Activated naive CD4-positive, alpha-beta T cell treated with anti-CD3 and anti-CD28 coated beads, Interleukin-2, amount 50 U/mL, for 72 hours (primary cell): Measurements from ENCODE around the gene ERBB2. TPM values are rescaled to one million over a fixed set of nuclear protein-coding genes. Genes with fewer than 3 reads are reported as not detected.
A peak's percentile ranks its signal among the peaks of the same experiment; 100 is the strongest.
"Not testable (repeated sequence)": the region's sequence is repeated elsewhere in the genome, so short reads cannot be mapped to it uniquely, and the experiment has no call there.

Source experiments
- ATAC-seq, 2 donors: fragments of 150-1000 bp; cut with Tn5 transposase; 2 replicates each; pipeline ENCODE4 v1.10.0; 2021; ENCODE audit warnings: mild to moderate bottlenecking in 2 of 2, moderate library complexity in 2 of 2
- DNase-seq, 2 donors: peaks; one replicate each; pipeline ENCODE4 v3.0.0; 2021 to 2022; ENCODE audit warnings: low spot score in 2 of 2
- H3K27ac Mint-ChIP-seq, 2 donors: one replicate each; pipeline ENCODE4 v1.8.0; 2022; ENCODE audit warnings: mild to moderate bottlenecking in 2 of 2, mixed read lengths in 2 of 2
- H3K36me3 Mint-ChIP-seq, 2 donors: one replicate each; pipeline ENCODE4 v1.8.0; 2022; ENCODE audit warnings: mixed read lengths in 2 of 2
- H3K9me3 Mint-ChIP-seq, 2 donors: one replicate each; pipeline ENCODE4 v1.8.0; 2022; ENCODE audit warnings: mixed read lengths in 2 of 2
- total RNA-seq, 2 donors: library from RNA; stranded (reverse); gene quantifications; one replicate each; pipeline ENCODE4 v1.2.3, GENCODE V29; 2022

Gene ERBB2
- total RNA-seq, 2 donors from 2014 or later: 3.2 to 7.8 TPM

GRCh38 chr17:39725923-39726322, 26.1 kb downstream of the ERBB2 start:
- not testable (repeated sequence) for DNase-seq, H3K9me3 Mint-ChIP-seq, ATAC-seq
- peak overlapping the region in 1 of 2 donors; percentile 76 for H3K27ac Mint-ChIP-seq
- peaks cover 5 to 17% of the 10 kb centered on the region in 2 donors for H3K36me3 Mint-ChIP-seq

GRCh38 chr17:39726617-39727016, 26.8 kb downstream of the ERBB2 start:
- H3K27ac Mint-ChIP-seq: peak overlapping the region in 1 of 2 donors; percentile 76
- DNase-seq (no peak), ATAC-seq (no peak)
- H3K36me3 Mint-ChIP-seq: peaks cover 5 to 17% of the 10 kb centered on the region in 2 donors
- H3K9me3 Mint-ChIP-seq: no peaks in the 10 kb centered on the region

GRCh38 chr17:39727556-39727955, 27.7 kb downstream of the ERBB2 start:
- no peaks in the 10 kb centered on the region for H3K9me3 Mint-ChIP-seq
- H3K27ac Mint-ChIP-seq: no peak overlapping the region
- DNase-seq (no peak), ATAC-seq (no peak)
- H3K36me3 Mint-ChIP-seq: peaks cover 5 to 17% of the 10 kb centered on the region in 2 donors

- H3K27ac Mint-ChIP-seq: peak overlapping the region; percentile 92 to 96
- H3K9me3 Mint-ChIP-seq: no peaks in the 10 kb centered on the region
- H3K36me3 Mint-ChIP-seq: peaks cover 5 to 17% of the 10 kb centered on the region in 2 donors
- DNase-seq: no peak
- no peak for ATAC-seq
These were observed 29.5 kb downstream of the ERBB2 start for GRCh38 chr17:39729280-39729851.

- ATAC-seq (peak; percentile 96), DNase-seq (peak; percentile 96 to 98)
- H3K9me3 Mint-ChIP-seq: no peaks in the 10 kb centered on the region
- peaks cover 5 to 17% of the 10 kb centered on the region in 2 donors for H3K36me3 Mint-ChIP-seq
- H3K27ac Mint-ChIP-seq: peak within 1 kb of the TSS; percentile 92 to 96
These were observed 30.4 kb downstream of the ERBB2 start, which contains the start of gene MIEN1 for GRCh38 chr17:39730095-39730921. Gene MIEN1, minus strand, starts transcription at chr17:39730532. Its CDS starts 37 bp downstream, at chr17:39730495.

GRCh38 chr17:39732586-39732985, 32.7 kb downstream of the ERBB2 start:
- Mint-ChIP-seq H3K36me3 (peaks cover 5 to 17% of the 10 kb centered on the region in 2 donors), H3K27ac (no peak overlapping the region), H3K9me3 (no peaks in the 10 kb centered on the region)
- DNase-seq (no peak), ATAC-seq (no peak)

GRCh38 chr17:39735882-39736281, 36.0 kb downstream of the ERBB2 start:
- no peak for DNase-seq
- Mint-ChIP-seq H3K27ac (no peak overlapping the region), H3K9me3 (no peaks in the 10 kb centered on the region), H3K36me3 (no peaks in the 10 kb centered on the region)
- no peak for ATAC-seq

GRCh38 chr17:39736319-39737165, 36.7 kb downstream of the ERBB2 start:
- no peak overlapping the region for H3K27ac Mint-ChIP-seq
- H3K36me3 Mint-ChIP-seq: no peaks in the 10 kb centered on the region
- DNase-seq (no peak), ATAC-seq (no peak)
- H3K9me3 Mint-ChIP-seq: no peaks in the 10 kb centered on the region

GRCh38 chr17:39737206-39737759, 37.4 kb downstream of the ERBB2 start:
- no peak for ATAC-seq
- Mint-ChIP-seq H3K36me3 (no peaks in the 10 kb centered on the region), H3K27ac (no peak overlapping the region), H3K9me3 (no peaks in the 10 kb centered on the region)
- no peak for DNase-seq

GRCh38 chr17:39737760-39738567, 38.1 kb downstream of the ERBB2 start, which contains the start of gene GRB7:
Gene GRB7, plus strand, starts transcription at chr17:39737938. Its CDS starts 4,364 bp downstream, at chr17:39742302.
- DNase-seq: no peak
- Mint-ChIP-seq H3K9me3 (no peaks in the 10 kb centered on the region), H3K27ac (peak within 1 kb of the TSS in 1 of 2 donors; percentile 37), H3K36me3 (no peaks in the 10 kb centered on the region)
- ATAC-seq: peak; percentile 17 to 23

- peak; percentile 71 to 99 for ATAC-seq
- H3K9me3 Mint-ChIP-seq: no peaks in the 10 kb centered on the region
- H3K36me3 Mint-ChIP-seq: no peaks in the 10 kb centered on the region
- peak overlapping the region in 1 of 2 donors; percentile 37 for H3K27ac Mint-ChIP-seq
- peak; percentile 39 to 76 for DNase-seq
These were observed 38.7 kb downstream of the ERBB2 start for GRCh38 chr17:39738568-39738901.

- Mint-ChIP-seq H3K36me3 (no peaks in the 10 kb centered on the region), H3K27ac (peak overlapping the region in 1 of 2 donors; percentile 37), H3K9me3 (no peaks in the 10 kb centered on the region)
- ATAC-seq (peak in 1 of 2 donors; percentile 30), DNase-seq (no peak)
These were observed 39.4 kb downstream of the ERBB2 start for GRCh38 chr17:39738983-39739884.

- Mint-ChIP-seq H3K36me3 (no peaks in the 10 kb centered on the region), H3K27ac (no peak overlapping the region), H3K9me3 (no peaks in the 10 kb centered on the region)
- no peak for DNase-seq
- ATAC-seq: no peak
These were observed 40.1 kb downstream of the ERBB2 start for GRCh38 chr17:39739885-39740356.

- Mint-ChIP-seq H3K36me3 (no peaks in the 10 kb centered on the region), H3K9me3 (no peaks in the 10 kb centered on the region), H3K27ac (no peak overlapping the region)
- ATAC-seq (no peak), DNase-seq (no peak)
These were observed 40.7 kb downstream of the ERBB2 start for GRCh38 chr17:39740357-39741111.
